Neural progenitor cell (in vitro differentiated cells): Measurements from ENCODE around the gene EGR4.

Experiments used
- CTCF ChIP-seq: fragments of 200-600 bp; sonication (generic); IDR thresholded peaks from 2 replicates; pipeline ENCODE4 v1.5.1; 2017; ENCODE audit warnings: antibody characterized with exemption, mild to moderate bottlenecking
- EZH2phosphoT487 ChIP-seq: fragments of 200-600 bp; sonication (generic); IDR thresholded peaks from 2 replicates; pipeline ENCODE4 v1.6.1; 2017; ENCODE audit warnings: antibody characterized with exemption

GRCh38 chr2:73324126-73324725 is 30.9 kb upstream of the EGR4 start:
- no peak for TF ChIP-seq CTCF
- no peak for TF ChIP-seq EZH2phosphoT487
